ENCODE results near the gene PAX6. TPM values are rescaled to one million over a fixed set of nuclear protein-coding genes. Genes with fewer than 3 reads are reported as not detected.

Gene PAX6
- total RNA-seq (2014; rRNA removed; shearing (Covaris generic)), result 0.08 TPM in 1 of 2 replicates, not detected in the other

DNA sequence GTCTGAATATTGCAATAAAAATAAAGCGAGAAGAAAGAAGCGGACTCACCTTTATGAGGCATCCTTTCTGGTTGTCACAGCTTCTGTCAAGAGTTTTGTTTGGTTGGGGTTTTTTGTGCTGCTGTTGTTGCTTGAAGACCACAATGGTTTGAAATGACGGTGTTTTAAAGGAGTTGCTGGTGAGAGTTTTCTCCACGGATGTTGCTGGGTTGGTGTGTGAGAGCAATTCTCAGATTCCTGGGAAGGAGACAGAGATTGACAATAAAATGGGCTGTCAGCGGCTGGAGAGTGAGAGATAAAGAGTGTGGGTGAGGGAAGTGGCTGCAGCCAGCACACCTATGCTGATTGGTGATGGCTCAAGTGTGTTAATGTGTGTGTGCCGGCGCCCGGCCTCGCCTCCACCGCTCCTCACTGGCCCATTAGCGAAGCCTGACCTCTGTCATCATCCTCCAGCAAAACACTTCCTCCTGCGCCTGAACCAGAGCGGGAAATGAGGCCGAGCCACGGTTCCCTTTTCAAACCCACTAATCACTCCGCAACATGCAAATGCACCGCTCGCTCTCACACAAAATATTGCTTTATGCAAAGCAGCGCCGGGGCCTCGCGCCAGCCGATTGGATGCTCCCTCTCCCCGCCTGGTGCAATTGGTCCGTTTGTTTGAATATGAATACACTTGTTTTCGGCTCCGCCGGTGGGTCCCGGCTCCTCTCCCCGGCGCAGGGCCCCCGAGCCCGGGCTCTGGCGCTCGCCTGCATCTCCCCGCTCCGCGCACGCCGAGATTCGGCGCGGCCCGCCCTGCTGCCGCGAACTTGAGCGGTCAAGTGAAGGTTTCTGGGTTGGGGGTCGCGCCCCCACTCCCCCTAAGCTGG, at the start of gene PAX6:
Gene PAX6 (minus strand): TSS at position 544 of the 869 bp plus-strand sequence. CDS start 4,911 bp downstream, outside the sequence.

Measured in A375 (cell line).